Hepatocyte (in vitro differentiated cells): ENCODE measurements around the gene ANOS1. TPM values are rescaled to one million over a fixed set of nuclear protein-coding genes. Genes with fewer than 3 reads are reported as not detected.

Source experiments
- DNase-seq: peaks from one replicate; pipeline ENCODE4 v3.0.0-alpha.2; 2016; ENCODE audit warnings: low spot score
- H2AFZ ChIP-seq: fragments of 200-600 bp; sonication (generic); 2 replicates; pipeline ENCODE4 v1.6.0; 2016; ENCODE audit warnings: antibody characterized with exemption, mild to moderate bottlenecking
- H3K27ac ChIP-seq: fragments of 200-600 bp; sonication (generic); 2 replicates; pipeline ENCODE4 v1.5.1; 2016; ENCODE audit warnings: mild to moderate bottlenecking
- H3K27me3 ChIP-seq: fragments of 200-600 bp; sonication (generic); 2 replicates; pipeline ENCODE4 v1.6.1; 2016
- H3K36me3 ChIP-seq: fragments of 200-600 bp; sonication (generic); replicated peaks from 2 replicates; pipeline ENCODE4 v1.5.1; 2016; ENCODE audit warnings: low read depth; ENCODE audit not compliant: insufficient read depth
- H3K4me1 ChIP-seq: fragments of 200-600 bp; sonication (generic); 2 replicates; pipeline ENCODE4 v1.5.1; 2016; ENCODE audit warnings: mild to moderate bottlenecking, moderate library complexity; ENCODE audit not compliant: insufficient read depth
- H3K4me2 ChIP-seq: fragments of 200-600 bp; sonication (generic); 2 replicates; pipeline ENCODE4 v1.6.0; 2016
- H3K4me3 ChIP-seq: fragments of 200-600 bp; sonication (generic); 2 replicates; pipeline ENCODE4 v1.5.1; 2016; ENCODE audit warnings: mild to moderate bottlenecking
- H3K79me2 ChIP-seq: fragments of 200-600 bp; sonication (generic); 2 replicates; pipeline ENCODE4 v1.6.0; 2017; ENCODE audit warnings: mild to moderate bottlenecking
- H3K9me2 ChIP-seq: fragments of 200-600 bp; sonication (generic); replicated peaks from 2 replicates; pipeline ENCODE4 v1.6.0; 2017; ENCODE audit warnings: mild to moderate bottlenecking; ENCODE audit not compliant: insufficient read depth
- H3K9me3 ChIP-seq: fragments of 200-600 bp; sonication (generic); 2 replicates; pipeline ENCODE4 v1.5.1; 2016; ENCODE audit warnings: low read depth, mild to moderate bottlenecking
- H4K20me1 ChIP-seq: fragments of 200-600 bp; sonication (generic); 2 replicates; pipeline ENCODE4 v1.6.0; 2016; ENCODE audit warnings: mild to moderate bottlenecking; ENCODE audit not compliant: insufficient read depth, poor library complexity, severe bottlenecking
- CTCF ChIP-seq: fragments of 200-600 bp; sonication (generic); IDR thresholded peaks from 2 replicates; pipeline ENCODE4 v1.5.1; 2016; ENCODE audit warnings: antibody characterized with exemption, mild to moderate bottlenecking; ENCODE audit not compliant: poor library complexity
- EZH2 ChIP-seq: fragments of 200-600 bp; sonication (generic); IDR thresholded peaks from 2 replicates; pipeline ENCODE4 v1.6.1; 2016; ENCODE audit warnings: antibody characterized with exemption, mild to moderate bottlenecking, borderline replicate concordance
- EZH2phosphoT487 ChIP-seq: fragments of 200-600 bp; sonication (generic); IDR thresholded peaks from one replicate; pipeline ENCODE4 v1.6.1; 2018; ENCODE audit warnings: antibody characterized with exemption, mild to moderate bottlenecking, low read depth, moderate library complexity; ENCODE audit not compliant: unreplicated experiment, severe bottlenecking
- WGBS: methylation state at CpG from one replicate; pipeline ENCODE4 v1.1.6; 2016; ENCODE audit warnings: low lambda C conversion rate; ENCODE audit errors: missing lambda C conversion rate; 5-methylcytosine and 5-hydroxymethylcytosine counted together
- polyA plus RNA-seq: library from polyadenylated mRNA; unstranded; fragments of >200 nt; fragmentation: Nextera tagmentation; extraction: Ambion mirVana; gene quantifications from 2 replicates; pipeline ENCODE4 v1.2.1, GENCODE V29; 2016
- total RNA-seq: library from RNA; depleted of rRNA; stranded (reverse); fragments of >200 nt; gene quantifications from 2 replicates; pipeline ENCODE4 v1.2.3, GENCODE V29; 2014

The ANOS1 gene
- total and polyA plus RNA-seq, 2 experiments from 2014 or later, result 3.1 to 6.4 TPM

- Histone ChIP-seq H3K27ac (no peak overlapping the region), H2AFZ (no peak overlapping the region), H3K27me3 (no peaks in the 10 kb centered on the region), H3K4me3 (no peak overlapping the region), H3K4me2 (no peak overlapping the region), H3K9me2 (no peaks in the 10 kb centered on the region), H3K79me2 (no peaks in the 10 kb centered on the region), H3K36me3 (no peaks in the 10 kb centered on the region), H3K4me1 (no peaks in the 10 kb centered on the region), H4K20me1 (no peaks in the 10 kb centered on the region), H3K9me3 (no peaks in the 10 kb centered on the region)
- TF ChIP-seq EZH2phosphoT487 (no peak), CTCF (no peak), EZH2 (no peak)
- no peak for DNase-seq
Measured at GRCh38 chrX:8636497-8636896, 95.4 kb downstream of the ANOS1 start.

- TF ChIP-seq EZH2phosphoT487 (no peak), EZH2 (no peak), CTCF (no peak)
- no peak overlapping the region for H3K27ac ChIP-seq
- H3K4me2 ChIP-seq, result no peak overlapping the region
- H3K36me3 ChIP-seq, result no peaks in the 10 kb centered on the region
- H4K20me1 ChIP-seq, result no peaks in the 10 kb centered on the region
- H3K9me3 ChIP-seq, result no peaks in the 10 kb centered on the region
- no peaks in the 10 kb centered on the region for H3K79me2 ChIP-seq
- no peak for DNase-seq
- WGBS, result 82% methylated on average over 5 of the region's 5 CpGs
- no peaks in the 10 kb centered on the region for H3K4me1 ChIP-seq
- no peak overlapping the region for H2AFZ ChIP-seq
- no peak overlapping the region for H3K4me3 ChIP-seq
- no peaks in the 10 kb centered on the region for H3K9me2 ChIP-seq
- no peaks in the 10 kb centered on the region for H3K27me3 ChIP-seq
Measured at GRCh38 chrX:8635812-8636211, 96.1 kb downstream of the ANOS1 start.

DNA sequence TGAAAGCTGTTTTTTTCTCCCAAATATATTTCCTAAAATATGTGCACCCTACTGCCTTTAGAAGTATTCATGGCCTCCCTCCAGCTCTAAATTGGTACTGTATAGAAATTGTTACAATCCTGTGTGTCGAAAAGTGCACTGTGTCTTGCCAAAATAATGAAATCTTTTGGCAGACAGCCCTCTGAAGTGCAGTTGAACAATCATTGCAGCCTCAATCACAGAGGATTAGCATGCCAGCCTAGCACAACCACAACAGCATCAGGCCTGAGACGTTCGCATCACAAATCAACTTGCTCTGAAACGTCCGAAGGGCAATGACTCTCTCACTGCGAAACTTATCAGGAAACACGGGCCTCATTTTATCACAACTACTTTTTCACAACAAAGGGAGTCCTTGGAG is 99.0 kb downstream of the ANOS1 start:
- no peaks in the 10 kb centered on the region for H3K36me3 ChIP-seq
- 55% methylated on average over 7 of the region's 7 CpGs for WGBS
- no peaks in the 10 kb centered on the region for H4K20me1 ChIP-seq

More for the DNA sequence above, 99.0 kb downstream of the ANOS1 start:
- no peak for DNase-seq
- no peaks in the 10 kb centered on the region for H3K4me1 ChIP-seq
- H3K9me3 ChIP-seq, result no peaks in the 10 kb centered on the region
- no peak overlapping the region for H3K4me3 ChIP-seq
- H3K9me2 ChIP-seq, result no peaks in the 10 kb centered on the region
- H3K79me2 ChIP-seq, result no peaks in the 10 kb centered on the region
- TF ChIP-seq EZH2 (no peak), CTCF (no peak), EZH2phosphoT487 (no peak)
- H3K27ac ChIP-seq, result no peak overlapping the region
- H3K27me3 ChIP-seq, result no peaks in the 10 kb centered on the region
- no peak overlapping the region for H2AFZ ChIP-seq
- H3K4me2 ChIP-seq, result no peak overlapping the region
